ENCODE measurements around the gene KLRF1. TPM values are rescaled to one million over a fixed set of nuclear protein-coding genes. Genes with fewer than 3 reads are reported as not detected.

Gene KLRF1
- total and polyA plus RNA-seq, 2 donors (not counting 1 experiment from before 2014, with no cell fraction given) = 1.0 to 1.7 TPM

DNA sequence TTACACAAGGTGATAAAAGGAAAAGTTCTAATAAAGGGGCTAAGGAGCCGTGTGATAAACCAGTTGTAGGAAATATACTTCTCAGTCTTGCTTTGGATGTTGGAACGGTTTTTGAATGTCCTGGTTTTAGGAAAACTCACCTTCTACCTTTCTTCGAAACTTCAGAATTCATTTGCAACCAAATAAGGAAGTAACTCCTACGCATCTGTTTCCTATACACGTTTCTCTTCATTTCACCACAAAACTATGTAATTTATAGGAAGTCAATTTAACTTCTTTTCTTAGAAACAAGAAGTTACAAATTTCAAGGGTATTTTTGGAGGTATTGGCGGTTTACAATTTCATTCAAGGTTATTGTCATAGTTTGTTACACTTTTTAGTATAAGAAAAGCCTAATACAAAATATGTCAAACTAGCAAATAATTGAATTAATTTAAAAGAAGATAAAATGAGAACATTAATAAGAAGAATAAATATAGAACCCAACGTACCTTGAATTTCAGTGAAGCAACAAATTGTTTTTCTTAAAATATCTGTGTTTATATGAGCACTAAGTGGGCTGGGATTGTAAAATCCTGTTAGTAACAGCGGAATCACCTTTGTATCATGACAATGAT lies 33.4 kb upstream of the KLRF1 start:
- peak; percentile 77 for DNase-seq
- ChIA-PET CTCF (interaction anchor here (1.3 to 10.7 kb wide), 3 partner anchors 41 to 462 kb away, joined by 4 to 629 read pairs (median 4); partner anchors contain the start of gene CD69), POLR2A (no interaction called here)
- peak overlapping the region in 4 of 5 experiments; percentile 18 to 50 (median 36) for H3K4me3 ChIP-seq (ENCODE audit: control extremely low read depth in 1 of 5, extremely low read depth in 1 of 5, insufficient read depth in 1 of 5, low read depth in 2 of 5, low read length in 4 of 5)
- H3K36me3 ChIP-seq (replicated peaks in 1 of 2; ENCODE audit: control extremely low read depth in 1 of 2, control insufficient read depth in 1 of 2, extremely low read depth in 1 of 2, insufficient read depth in 2 of 2, low read length in 1 of 2) = no peaks in the 10 kb centered on the region
- peak overlapping the region; percentile 53 for H3K4me3 Mint-ChIP-seq
- H2AFZ ChIP-seq (ENCODE audit: insufficient read depth, low read depth, low read length, poor library complexity, severe bottlenecking) = no peak overlapping the region
- H4K20me1 ChIP-seq (ENCODE audit: control insufficient read depth, insufficient read depth, low read length, poor library complexity, severe bottlenecking) = no peaks in the 10 kb centered on the region
- no peaks in the 10 kb centered on the region for H3K27me3 Mint-ChIP-seq
- H3K4me2 ChIP-seq (replicated peaks; ENCODE audit: low read depth, low read length, poor library complexity, severe bottlenecking) = peak overlapping the region; percentile 64
- peaks cover 0 to 5% (median 4%) of the 10 kb centered on the region in 3 donors for H3K9me3 ChIP-seq (ENCODE audit: control extremely low read depth in 1 of 3, control insufficient read depth in 2 of 3, insufficient read depth in 1 of 3, low read length in 2 of 3)
- H3K9ac ChIP-seq (ENCODE audit: low read length) = peak overlapping the region; percentile 27
- H3K27me3 ChIP-seq (replicated peaks in 1 of 4; ENCODE audit: control extremely low read depth in 1 of 4, control insufficient read depth in 3 of 4, insufficient read depth in 4 of 4, low read length in 3 of 4) = no peaks in the 10 kb centered on the region
- peaks cover 26% of the 10 kb centered on the region for H3K79me2 ChIP-seq (ENCODE audit: control insufficient read depth, insufficient read depth, low read length)
- intact Hi-C loops (cut with micrococcal nuclease) = loop anchor here (1.0 kb wide), 2 partner anchors 34 to 75 kb away; partner anchors contain the start of genes CD69 and CLEC2B
- peak overlapping the region; percentile 6 to 45 for H3K27ac ChIP-seq (ENCODE audit: low read length in 2 of 2)
- H3K4me1 ChIP-seq (ENCODE audit: control insufficient read depth in 2 of 2, insufficient read depth in 2 of 2, low read length in 2 of 2) = peaks cover 31 to 43% of the 10 kb centered on the region in 2 donors
- peaks cover 3% of the 10 kb centered on the region for H3K9me3 Mint-ChIP-seq (ENCODE audit: insufficient read depth)
- peak; percentile 44 for ATAC-seq (ENCODE audit: low read depth)
- no CpG with 5 or more reads among the region's 8 CpGs for WGBS (ENCODE audit: insufficient coverage)
- H3K27ac Mint-ChIP-seq = peak overlapping the region; percentile 5
- no peak for TF ChIP-seq EZH2 (IDR thresholded peaks at IDR 0.05; ENCODE audit: borderline replicate concordance, insufficient read depth, low read depth, low read length, poor library complexity, severe bottlenecking)
- TF ChIP-seq, protein P1, sequence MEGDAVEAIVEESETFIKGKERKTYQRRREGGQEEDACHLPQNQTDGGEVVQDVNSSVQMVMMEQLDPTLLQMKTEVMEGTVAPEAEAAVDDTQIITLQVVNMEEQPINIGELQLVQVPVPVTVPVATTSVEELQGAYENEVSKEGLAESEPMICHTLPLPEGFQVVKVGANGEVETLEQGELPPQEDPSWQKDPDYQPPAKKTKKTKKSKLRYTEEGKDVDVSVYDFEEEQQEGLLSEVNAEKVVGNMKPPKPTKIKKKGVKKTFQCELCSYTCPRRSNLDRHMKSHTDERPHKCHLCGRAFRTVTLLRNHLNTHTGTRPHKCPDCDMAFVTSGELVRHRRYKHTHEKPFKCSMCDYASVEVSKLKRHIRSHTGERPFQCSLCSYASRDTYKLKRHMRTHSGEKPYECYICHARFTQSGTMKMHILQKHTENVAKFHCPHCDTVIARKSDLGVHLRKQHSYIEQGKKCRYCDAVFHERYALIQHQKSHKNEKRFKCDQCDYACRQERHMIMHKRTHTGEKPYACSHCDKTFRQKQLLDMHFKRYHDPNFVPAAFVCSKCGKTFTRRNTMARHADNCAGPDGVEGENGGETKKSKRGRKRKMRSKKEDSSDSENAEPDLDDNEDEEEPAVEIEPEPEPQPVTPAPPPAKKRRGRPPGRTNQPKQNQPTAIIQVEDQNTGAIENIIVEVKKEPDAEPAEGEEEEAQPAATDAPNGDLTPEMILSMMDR (IDR thresholded peaks at IDR 0.05) = no peak
- H3K4me1 Mint-ChIP-seq = peaks cover 54% of the 10 kb centered on the region

Measured in B cell (primary cell).